ENCODE measurements around the gene TMEM151B.
A peak's percentile ranks its signal among the peaks of the same experiment; 100 is the strongest.
"Not testable (repeated sequence)": the region's sequence is repeated elsewhere in the genome, so short reads cannot be mapped to it uniquely, and the experiment has no call there.

The TMEM151B gene

DNA sequence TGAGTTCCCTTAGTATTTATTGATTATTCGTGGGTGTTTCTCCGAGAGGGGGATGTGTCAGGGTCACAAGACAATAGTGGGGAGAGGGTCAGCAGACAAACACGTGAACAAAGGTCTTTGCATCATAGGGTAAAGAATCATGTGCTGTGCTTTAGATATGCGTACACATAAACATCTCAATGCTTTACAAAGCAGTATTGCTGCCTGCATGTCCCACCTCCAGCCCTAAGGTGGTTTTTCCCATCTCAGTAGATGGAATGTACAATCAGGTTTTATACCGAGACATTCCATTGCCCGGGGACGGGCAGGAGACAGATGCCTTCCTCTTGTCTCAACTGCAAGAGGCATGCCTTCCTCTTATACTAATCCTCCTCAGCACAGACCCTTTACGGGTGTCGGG is 58.0 kb downstream of the TMEM151B start:
- not testable (repeated sequence) for DNase-seq

DNA sequence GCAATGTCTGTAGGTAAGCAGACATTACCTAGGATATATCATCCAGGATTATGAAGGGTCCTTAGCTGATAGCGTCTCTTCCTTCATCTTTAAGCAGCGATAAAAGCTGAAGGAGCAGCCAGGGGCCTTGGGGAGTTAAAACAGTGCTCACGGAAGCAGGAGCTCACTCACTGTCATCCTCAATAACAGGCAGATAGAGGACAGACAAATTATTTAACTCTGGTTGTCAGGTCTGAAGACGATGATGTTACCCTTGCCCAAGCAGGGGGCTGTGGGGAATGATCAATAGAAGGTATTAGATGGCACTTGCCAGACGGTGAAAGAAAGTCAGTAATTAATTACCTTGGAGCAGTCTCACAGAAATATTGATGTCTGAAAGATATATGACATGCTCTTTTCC is 59.6 kb downstream of the TMEM151B start:
- DNase-seq, result no peak

DNA sequence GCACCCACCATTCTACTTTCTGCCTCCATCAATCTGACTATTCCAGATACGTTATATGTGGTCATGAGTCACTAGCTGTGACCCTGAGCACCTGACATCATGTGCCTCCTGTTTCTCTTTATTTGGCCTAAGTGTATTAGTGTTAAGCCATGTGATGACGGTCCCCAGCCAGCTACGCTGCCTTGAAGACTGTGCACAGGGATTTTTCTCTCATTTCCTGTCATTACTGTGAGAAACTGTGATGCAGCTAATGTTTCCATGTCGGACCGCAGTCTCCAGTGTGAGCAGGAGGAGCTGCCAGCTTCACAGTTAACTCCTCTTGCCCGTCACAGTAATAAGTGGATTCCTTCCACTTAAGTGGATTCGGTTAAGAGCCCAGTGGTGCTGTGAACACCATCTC is 62.3 kb downstream of the TMEM151B start:
- DNase-seq, result no peak

DNA sequence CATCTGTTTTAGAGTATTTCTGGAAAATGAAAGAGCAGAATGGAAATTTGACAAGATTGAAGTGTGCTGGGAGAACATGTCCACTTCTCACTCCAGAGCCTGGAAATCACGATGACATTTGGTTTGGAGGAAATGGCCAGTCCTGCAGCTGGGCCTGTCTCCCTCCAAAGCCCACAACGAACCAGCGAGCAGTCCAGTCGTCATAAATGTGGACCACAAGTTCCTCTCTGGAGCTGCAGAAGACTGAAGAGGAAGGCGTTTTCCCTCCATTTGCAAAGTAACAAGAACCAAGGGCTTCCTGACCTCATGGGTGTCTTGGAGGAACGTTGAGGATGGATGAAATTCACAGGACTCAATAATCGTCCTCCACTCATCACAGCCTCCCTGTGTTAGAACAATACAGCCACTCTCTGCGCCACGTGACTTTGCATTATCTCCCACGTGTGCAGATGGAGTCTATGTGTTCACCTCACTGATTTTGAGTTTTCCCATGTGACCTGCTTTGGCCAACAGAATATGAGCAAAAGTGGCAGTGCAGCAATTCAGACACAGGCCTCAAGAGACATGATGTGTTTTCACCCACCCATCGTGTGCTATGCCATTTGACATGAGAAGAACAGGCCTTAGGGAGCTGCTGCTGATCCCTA is 63.1 kb downstream of the TMEM151B start:
- no peak for DNase-seq

DNA sequence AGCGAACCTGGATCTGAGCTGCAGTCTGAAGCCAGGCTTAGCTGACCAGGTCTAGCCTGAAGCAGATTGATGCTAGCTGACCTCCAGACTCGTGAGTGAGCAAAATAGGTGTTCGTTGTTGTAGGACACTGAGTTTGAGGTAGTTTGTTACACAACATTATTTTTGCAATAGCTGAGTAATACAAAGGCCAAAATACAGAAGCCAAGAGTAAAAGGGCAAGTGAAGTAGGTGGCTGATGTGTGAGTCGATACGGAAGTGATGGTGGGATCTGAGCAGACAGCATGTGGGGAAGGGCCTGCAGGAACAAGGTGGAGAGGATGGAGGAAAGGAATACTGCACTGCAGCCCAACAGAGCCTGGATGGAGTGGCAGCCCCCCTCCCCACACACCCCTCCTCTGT is 63.7 kb downstream of the TMEM151B start:
- DNase-seq, result no peak

DNA sequence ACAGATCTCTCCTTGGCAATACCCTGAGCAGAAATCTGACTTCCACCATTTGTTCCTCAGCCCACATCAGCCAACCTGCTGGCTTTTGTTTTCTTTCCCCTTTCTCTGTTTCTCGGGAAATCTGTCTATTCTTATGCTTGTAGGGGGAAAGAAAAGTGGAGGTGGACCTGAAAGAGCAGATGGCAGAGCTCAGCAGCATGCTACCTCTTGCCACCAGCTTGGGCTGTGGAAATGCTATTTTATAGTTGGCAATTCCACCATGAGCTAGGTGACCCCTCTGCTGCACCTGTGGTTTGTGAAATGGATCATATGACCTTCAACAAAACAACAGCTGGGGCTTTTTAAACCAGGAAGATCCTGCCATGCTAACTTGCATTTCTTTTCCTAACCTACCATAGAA is 65.4 kb downstream of the TMEM151B start:
- DNase-seq, result no peak

DNA sequence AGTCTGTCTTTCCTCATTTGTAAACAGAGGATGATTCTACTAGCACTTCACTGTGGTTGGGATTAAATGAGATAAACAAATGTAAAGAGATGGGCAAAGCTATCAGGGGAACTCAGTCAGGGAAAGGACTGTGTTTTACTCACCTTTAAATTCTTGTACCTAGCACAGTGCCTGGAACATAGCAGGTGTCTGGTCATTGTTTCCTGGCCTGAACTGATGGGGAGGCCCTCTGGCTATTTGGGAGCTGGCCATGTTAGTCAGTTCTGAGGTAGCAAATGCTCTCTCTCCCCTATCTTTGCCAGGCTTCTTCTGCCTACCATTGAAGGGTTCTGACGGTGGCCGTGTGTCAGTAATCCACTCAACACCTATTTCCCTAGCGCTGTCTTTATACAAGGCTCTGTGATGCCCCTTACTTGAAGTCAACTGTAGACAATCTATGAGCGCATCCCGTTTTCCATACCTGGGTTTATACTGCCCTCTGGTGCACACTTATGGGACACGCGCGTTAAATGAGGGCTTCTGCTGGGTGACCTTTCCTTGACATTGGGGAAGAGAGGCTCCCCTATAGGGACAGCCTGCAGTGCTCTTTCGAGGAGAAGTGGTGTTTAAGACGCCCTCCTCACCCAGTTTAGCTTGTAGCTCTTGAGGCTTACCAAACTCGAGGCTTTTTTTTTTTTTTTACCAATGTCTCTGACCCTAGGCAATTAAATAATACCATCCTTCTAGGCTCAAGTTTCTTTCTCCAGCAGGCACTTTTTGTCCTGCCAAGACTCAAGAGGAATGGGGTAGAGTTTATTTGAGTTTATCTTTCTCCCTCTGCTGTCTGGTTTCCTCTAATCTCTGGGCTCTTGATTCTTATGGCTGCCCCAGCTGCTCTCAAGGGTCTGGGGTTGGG is 68.2 kb downstream of the TMEM151B start:
- DNase-seq, result peak in 38 of 51 donors; percentile 3 to 68 (median 26)

DNA sequence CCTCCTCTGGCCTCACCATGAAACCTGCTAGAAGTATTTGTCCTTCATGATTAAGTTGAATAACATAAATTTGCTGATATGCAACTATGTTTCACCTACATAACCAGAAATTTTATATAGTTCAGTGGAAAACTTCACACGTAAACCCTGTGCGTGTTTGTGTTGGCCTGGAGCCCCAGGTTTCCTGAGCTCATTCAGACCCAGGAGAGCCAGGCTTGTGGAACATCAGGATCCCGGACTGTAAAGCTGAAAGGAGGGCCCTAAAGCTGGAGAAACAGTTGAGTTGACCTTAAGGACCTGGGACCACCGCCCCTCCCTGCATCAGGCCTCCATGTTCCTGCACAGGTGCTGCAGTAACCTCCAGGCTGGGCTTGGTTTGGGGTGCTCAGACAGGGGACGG is 69.1 kb downstream of the TMEM151B start:
- DNase-seq, result no peak

DNA sequence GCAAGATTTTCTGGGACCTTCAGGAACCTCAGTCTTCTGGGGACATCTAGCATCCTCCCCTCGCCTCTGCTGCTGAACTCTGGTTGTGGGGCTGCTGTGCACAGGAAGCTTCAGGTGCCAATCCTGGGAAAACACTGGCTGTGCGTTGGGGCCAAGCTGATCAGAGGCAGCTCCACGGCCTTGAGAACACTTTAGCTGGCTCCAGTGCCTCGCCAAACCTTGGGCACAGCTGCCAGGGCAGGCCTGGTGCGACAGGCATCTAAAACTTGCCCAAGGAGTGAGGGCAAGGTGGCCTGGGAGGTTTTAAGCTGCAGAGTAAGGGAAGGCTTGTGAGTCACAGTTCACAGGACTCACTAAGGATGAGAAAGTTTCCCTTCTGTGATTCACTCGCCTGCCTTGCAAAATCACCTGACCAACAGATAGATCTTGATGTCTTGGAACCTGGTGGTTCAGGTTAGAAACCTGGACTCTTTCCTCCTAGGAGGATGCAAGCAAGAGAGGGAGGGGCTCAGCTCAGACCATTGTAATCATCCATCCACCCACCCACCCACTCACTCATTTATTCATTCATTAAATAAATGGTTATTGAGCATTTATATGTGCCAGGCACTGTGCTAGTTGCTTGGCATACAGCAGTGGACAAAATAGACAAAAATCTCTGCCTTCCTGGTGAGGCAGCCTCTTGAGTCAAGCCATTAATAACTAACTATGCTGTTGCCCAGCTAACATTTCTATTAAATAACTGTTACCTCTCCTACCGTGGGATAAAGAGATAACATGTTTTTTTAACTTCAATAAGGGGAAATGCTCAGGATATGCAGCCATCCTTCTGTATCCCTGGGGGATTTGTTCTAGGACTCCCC is 69.7 kb downstream of the TMEM151B start:
- DNase-seq, result no peak

DNA sequence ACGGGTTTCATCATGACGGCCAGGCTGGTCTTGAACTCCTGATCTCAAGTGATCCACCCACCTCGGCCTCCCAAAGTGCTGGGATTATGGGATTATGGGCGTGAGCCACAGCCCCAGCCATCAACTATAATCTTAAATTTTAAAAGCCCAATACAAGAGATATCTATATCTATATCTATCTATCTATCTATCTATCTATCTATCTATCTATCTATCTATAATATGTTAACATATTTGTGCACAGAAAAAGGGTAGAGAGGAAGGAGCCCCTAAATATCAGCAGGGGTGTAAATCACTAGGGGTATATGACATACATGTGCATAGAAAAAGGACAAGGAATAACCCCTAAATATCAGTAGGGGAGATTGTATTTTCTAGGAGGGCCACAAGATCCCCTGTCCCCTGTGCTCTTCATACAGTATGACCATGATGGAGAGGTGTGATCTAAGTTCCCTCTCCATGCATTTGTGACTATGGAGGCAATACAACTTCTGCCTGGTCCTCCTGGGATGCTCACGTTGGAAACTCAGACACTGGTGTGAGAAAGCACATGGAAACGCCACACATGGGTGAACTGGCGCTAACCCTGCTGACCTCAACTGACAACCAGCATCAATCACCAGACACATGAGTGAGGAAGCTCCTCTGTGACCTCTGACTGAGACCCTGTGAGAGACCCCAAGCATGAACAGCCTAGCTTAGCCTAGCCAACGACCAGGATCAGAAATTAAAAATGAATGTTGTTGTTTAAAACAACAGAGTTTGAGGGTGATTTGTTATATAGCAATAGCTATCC is 71.0 kb downstream of the TMEM151B start:
- DNase-seq, result no peak

DNA sequence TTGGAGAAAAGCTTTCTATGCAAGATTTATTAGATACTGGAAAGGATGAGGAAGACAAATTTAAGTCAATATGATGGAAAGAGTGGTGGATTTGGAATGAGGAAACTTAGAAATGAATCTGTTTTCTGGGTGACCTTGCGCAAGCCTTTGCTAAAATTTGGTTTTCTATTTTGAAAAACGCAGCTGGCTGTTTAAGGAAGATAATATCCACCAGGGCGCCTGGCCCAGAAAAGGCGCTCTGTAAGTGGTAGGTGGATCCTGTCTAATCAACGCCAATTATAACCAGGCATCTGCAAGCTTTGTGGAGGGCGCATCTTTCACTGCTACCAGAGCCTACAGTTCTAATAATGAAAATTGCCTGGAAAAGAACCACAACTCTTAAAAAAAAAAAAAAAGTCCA is 71.8 kb downstream of the TMEM151B start:
- peak in 1 of 51 donors; percentile 15 for DNase-seq

DNA sequence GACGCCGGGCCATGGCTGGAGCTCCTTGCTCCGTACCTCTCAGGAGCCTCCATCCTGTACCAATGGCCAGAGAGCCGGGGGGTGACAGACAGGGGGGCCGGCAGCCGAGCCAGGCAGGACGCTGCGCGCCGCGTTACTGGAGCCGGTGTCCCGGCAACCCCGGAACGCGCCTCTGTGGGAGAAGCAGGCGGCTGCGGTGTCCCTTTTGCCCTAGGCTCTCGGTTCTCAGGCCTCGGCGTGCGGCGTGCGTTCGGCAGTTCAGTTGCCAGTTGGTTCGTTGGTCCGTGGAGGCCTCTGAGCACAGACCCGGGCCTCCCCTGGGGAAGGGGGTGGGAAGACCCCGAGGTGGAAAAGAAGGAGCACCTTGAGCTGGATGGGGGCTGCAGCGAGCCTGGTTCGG is 72.2 kb downstream of the TMEM151B start, which contains the start of gene SPATS1:
Gene SPATS1 (plus strand): TSS at position 162 of the 400 bp plus-strand sequence. CDS start 446 bp downstream, outside the sequence.
- DNase-seq, result peak in 22 of 51 donors; percentile 4 to 38 (median 19)

DNA sequence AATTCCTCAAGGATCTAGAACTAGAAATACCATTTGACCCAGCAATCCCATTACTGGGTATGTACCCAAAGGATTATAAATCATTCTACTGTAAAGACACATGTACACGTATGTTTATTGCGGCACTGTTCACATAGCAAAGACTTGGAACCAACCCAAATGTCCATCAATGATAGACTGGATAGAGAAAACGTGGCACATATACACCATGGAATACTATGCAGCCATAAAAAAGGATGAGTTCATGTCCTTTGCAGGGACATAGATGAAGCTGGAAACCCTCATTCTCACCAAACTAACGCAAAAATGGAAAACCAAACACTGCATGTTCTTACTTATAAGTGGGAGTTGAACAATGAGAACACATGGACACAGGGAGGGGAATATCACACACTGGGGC is 76.6 kb downstream of the TMEM151B start:
- not testable (repeated sequence) for DNase-seq

DNA sequence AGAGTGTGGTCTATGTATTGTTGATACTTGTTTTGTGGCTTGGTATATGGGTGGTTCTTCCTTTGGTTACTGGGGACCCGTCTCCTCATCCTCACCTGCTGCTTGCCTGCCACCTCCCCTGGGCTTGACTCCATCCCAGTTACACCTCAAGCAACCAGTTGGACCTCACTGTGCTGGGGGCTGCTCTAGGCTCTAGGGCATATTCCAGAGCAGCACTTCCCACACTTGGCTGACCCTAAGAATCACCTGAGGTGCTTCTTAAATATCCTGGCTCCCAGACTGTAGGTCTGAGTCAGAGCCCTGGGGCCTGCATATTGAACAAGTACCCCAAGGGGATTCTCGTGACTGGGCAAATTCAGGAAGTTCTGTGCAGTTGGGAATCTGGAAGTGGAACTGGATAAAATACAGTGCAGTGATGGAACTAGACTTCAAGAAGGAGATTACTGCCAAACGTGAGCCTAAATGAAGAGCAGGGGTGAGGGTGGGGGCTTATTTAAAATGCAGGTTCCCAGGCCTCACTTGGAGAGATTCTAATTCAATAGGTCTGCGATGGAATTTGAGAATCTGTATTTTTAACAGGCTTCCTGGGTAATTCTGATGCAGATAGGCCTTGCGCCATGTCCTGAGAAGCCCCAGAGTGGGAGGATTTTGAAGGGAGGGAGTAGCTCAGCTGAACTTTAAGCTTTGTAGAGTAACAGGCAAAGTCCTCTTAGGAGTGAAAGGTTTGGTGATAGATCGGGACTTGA is 79.8 kb downstream of the TMEM151B start:
- no peak for DNase-seq

DNA sequence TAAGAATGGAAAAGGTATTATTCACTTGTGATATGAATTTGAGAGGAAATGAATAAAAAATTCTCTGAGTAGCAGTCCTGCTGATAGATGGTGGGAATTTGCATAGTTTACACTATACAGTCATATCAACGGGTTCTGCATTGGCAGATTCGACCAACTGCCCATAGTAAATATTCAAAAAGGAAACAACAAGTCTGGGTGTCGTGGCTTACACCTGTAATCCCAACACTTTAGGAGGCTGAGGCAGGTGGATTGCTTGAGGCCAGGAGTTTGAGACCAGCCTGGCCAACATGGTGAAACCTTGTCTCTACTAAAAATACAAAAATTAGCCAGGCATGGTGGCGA is 80.4 kb downstream of the TMEM151B start:
- DNase-seq, result not testable (repeated sequence)

DNA sequence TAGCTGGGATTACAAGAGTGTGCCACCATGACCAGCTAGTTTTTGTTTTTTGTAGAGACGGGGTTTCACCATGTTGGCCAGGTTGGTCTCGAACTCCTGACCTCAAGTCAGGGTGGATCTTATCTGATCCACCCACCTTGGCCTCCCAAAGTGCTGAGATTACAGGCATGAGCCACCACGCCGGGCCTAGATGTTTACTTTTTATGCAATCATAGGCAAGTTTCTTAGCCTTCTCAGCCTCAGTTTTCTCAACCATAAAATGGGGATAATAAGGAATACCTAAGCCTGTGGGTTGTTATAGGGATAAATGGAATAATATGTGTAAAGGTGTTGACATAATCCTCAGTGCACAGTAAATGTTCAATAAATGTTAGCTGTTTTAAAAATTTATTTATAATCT is 82.0 kb downstream of the TMEM151B start:
- no peak for DNase-seq

DNA sequence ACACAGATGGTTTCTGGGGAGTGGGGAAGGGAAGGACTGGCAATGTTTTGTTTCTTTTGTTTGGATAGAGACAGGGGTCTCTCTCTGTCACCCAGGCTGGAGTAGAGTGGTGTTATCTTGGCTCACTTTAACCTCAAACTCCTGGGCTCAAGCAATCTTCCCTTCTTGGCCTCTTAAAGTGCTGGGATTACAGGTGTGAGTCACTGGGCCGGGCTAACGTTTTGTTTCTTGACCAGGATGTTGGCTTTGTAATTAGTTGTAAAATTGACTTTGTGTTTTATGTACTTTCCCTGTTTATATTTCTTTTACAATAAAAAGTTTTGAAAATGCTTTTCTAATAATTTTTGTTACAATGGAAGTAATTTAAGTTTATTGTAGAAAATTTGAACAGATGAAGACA is 83.1 kb downstream of the TMEM151B start:
- DNase-seq, result no peak

DNA sequence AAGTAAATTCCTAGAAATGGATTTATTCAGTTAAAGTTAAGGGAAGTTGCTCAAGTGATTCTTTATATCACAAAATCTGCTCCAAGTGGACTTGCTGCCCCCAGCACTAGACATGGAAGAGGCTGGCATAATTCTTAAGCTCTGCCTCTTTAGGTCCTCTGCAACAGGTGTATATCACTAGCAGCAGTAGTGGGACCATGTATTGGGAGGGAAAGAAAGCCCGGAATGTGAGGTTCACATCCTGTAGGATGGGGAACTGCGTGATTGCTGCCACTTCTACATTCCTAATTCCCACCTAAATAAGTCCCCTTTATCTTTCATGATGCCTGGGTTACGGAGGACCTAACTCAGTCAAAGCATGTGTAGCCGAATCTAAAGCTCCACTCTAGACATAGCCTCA is 85.4 kb downstream of the TMEM151B start:
- no peak for DNase-seq

DNA sequence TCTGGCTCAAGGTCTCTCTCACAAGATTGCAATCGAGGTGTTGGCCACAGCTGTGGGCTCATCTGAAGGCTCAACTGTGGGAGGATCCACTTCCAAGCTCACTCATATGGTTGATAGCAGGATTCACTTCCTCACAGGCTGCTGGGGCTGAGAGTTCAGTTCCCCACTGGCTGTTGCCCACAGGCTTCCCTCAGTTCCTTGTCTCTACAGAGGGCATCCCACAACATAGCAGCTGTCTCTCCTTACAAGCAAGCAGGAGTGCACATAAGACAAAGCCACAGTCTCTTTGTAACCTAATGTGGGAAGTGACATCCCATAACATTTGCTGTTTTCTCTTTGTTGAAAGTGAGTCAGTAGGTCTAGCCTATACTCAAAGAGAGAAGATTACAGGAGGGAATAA is 86.2 kb downstream of the TMEM151B start:
- no peak for DNase-seq

All from hypothalamus (tissue), 51 donors.